ENCODE data around the gene LTBP1. TPM values are rescaled to one million over a fixed set of nuclear protein-coding genes. Genes with fewer than 3 reads are reported as not detected.

Gene LTBP1
- polyA plus RNA-seq, 1 donor (not counting 4 experiments of a cell fraction or from before 2014, with no cell fraction given) = 9.2 TPM

DNA sequence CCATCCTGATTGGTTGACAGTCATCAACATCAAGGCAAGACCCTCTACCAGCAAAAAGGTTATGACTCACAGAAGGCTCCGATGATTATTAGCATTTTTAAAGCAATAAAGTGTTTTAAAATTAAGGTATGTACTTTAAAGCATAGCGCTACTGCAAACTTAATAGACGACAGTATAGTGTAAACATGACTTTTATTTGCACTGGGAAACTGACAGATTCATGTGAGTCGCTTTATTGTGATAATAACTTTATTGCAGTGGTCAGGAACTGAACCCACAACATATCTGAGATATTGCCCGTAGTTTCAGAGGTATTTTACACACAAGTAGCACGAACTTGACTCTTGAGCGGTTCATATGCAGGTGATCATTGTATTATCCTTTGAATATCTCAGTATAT is 249.1 kb downstream of the LTBP1 start:
- Histone ChIP-seq H4K20me1 (ENCODE audit: control insufficient read depth, extremely low read depth, insufficient read depth, low read length) (no peaks in the 10 kb centered on the region), H3K4me2 (ENCODE audit: control insufficient read depth, extremely low read depth, insufficient read depth, low read depth, low read length) (no peak overlapping the region), H3K4me1 (ENCODE audit: control insufficient read depth, extremely low read depth, insufficient read depth, low read length) (no peaks in the 10 kb centered on the region), H3K9me1 (ENCODE audit: control insufficient read depth, extremely low read depth, insufficient read depth, low read length) (no peaks in the 10 kb centered on the region), H3K79me2 (ENCODE audit: control insufficient read depth, insufficient read depth, low read length) (no peaks in the 10 kb centered on the region), H3K9me3 (ENCODE audit: control insufficient read depth, low read depth, low read length) (no peaks in the 10 kb centered on the region), H3K27me3 (ENCODE audit: control insufficient read depth, extremely low read depth, insufficient read depth, low read length) (no peaks in the 10 kb centered on the region), H3K27ac (ENCODE audit: control insufficient read depth, insufficient read depth, low read length) (no peak overlapping the region), H3K4me3 (ENCODE audit: control insufficient read depth in 2 of 3, extremely low read depth in 1 of 3, insufficient read depth in 2 of 3, low read depth in 1 of 3, low read length in 3 of 3) (no peak overlapping the region), H3K36me3 (ENCODE audit: control insufficient read depth in 2 of 2, extremely low read depth in 1 of 2, insufficient read depth in 2 of 2, low read length in 2 of 2) (no peaks in the 10 kb centered on the region), H3K9ac (ENCODE audit: control insufficient read depth, extremely low read depth, insufficient read depth, low read length) (no peak overlapping the region), H2AFZ (ENCODE audit: control insufficient read depth, low read length) (no peak overlapping the region)
- no peak for TF ChIP-seq EZH2 (IDR thresholded peaks at IDR 0.05; ENCODE audit: low read length)
- TF ChIP-seq, protein P1, sequence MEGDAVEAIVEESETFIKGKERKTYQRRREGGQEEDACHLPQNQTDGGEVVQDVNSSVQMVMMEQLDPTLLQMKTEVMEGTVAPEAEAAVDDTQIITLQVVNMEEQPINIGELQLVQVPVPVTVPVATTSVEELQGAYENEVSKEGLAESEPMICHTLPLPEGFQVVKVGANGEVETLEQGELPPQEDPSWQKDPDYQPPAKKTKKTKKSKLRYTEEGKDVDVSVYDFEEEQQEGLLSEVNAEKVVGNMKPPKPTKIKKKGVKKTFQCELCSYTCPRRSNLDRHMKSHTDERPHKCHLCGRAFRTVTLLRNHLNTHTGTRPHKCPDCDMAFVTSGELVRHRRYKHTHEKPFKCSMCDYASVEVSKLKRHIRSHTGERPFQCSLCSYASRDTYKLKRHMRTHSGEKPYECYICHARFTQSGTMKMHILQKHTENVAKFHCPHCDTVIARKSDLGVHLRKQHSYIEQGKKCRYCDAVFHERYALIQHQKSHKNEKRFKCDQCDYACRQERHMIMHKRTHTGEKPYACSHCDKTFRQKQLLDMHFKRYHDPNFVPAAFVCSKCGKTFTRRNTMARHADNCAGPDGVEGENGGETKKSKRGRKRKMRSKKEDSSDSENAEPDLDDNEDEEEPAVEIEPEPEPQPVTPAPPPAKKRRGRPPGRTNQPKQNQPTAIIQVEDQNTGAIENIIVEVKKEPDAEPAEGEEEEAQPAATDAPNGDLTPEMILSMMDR (optimal IDR thresholded peaks at IDR 0.05 in 1 of 3, IDR thresholded peaks at IDR 0.05 in 1 of 3, conservative IDR thresholded peaks at IDR 0.05 in 1 of 3; ENCODE audit: extremely low read depth in 1 of 3, insufficient read depth in 2 of 3, low read length in 3 of 3) = no peak
- FAIRE-seq (no peak), DNase-seq (ENCODE audit: low read depth, low spot score) (no peak)
- dilution Hi-C loops (cut with MboI; ENCODE audit: extremely low pct_ligation_motif_present, low sequenced_read_pairs) = no loop called here

DNA sequence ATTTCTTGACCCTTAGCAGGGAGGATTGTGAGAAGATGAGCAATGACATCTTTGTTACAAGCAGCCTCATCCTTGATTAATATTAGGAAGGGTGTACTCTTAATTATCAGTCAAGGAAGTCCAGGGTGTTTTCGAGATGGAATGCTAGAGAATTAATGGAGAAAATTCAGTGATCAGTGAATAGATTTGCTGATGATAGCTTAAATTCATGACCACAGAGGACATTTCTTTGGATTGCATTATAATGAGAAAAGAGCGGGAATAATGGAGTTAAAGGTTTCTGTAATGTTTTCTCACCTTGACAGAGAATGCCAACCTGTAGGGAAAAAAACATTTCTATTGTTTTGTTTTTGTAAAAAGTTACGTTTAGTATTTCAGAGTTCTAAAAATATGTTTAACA is 249.9 kb downstream of the LTBP1 start:
- Histone ChIP-seq H3K4me3 (ENCODE audit: control insufficient read depth in 2 of 3, extremely low read depth in 1 of 3, insufficient read depth in 2 of 3, low read depth in 1 of 3, low read length in 3 of 3) (no peak overlapping the region), H3K79me2 (ENCODE audit: control insufficient read depth, insufficient read depth, low read length) (no peaks in the 10 kb centered on the region), H3K27ac (ENCODE audit: control insufficient read depth, insufficient read depth, low read length) (no peak overlapping the region), H4K20me1 (ENCODE audit: control insufficient read depth, extremely low read depth, insufficient read depth, low read length) (no peaks in the 10 kb centered on the region), H3K27me3 (ENCODE audit: control insufficient read depth, extremely low read depth, insufficient read depth, low read length) (no peaks in the 10 kb centered on the region), H3K9me3 (ENCODE audit: control insufficient read depth, low read depth, low read length) (no peaks in the 10 kb centered on the region), H3K36me3 (ENCODE audit: control insufficient read depth in 2 of 2, extremely low read depth in 1 of 2, insufficient read depth in 2 of 2, low read length in 2 of 2) (no peaks in the 10 kb centered on the region), H3K4me2 (ENCODE audit: control insufficient read depth, extremely low read depth, insufficient read depth, low read depth, low read length) (no peak overlapping the region), H3K9ac (ENCODE audit: control insufficient read depth, extremely low read depth, insufficient read depth, low read length) (no peak overlapping the region), H2AFZ (ENCODE audit: control insufficient read depth, low read length) (no peak overlapping the region), H3K9me1 (ENCODE audit: control insufficient read depth, extremely low read depth, insufficient read depth, low read length) (no peaks in the 10 kb centered on the region), H3K4me1 (ENCODE audit: control insufficient read depth, extremely low read depth, insufficient read depth, low read length) (no peaks in the 10 kb centered on the region)
- TF ChIP-seq, protein P1 (optimal IDR thresholded peaks at IDR 0.05 in 1 of 3, IDR thresholded peaks at IDR 0.05 in 1 of 3, conservative IDR thresholded peaks at IDR 0.05 in 1 of 3; ENCODE audit: extremely low read depth in 1 of 3, insufficient read depth in 2 of 3, low read length in 3 of 3) = no peak
- TF ChIP-seq EZH2 (IDR thresholded peaks at IDR 0.05; ENCODE audit: low read length) = no peak
- dilution Hi-C loops (cut with MboI; ENCODE audit: extremely low pct_ligation_motif_present, low sequenced_read_pairs) = no loop called here
- DNase-seq (ENCODE audit: low read depth, low spot score) (no peak), FAIRE-seq (no peak)

All from keratinocyte (primary cell).